ENCODE results near the gene ANKFN1.

The ANKFN1 gene

GRCh38 chr17:56149266-56150036, 3.8 kb upstream of the ANKFN1 start:
- no peak for DNase-seq

DNA sequence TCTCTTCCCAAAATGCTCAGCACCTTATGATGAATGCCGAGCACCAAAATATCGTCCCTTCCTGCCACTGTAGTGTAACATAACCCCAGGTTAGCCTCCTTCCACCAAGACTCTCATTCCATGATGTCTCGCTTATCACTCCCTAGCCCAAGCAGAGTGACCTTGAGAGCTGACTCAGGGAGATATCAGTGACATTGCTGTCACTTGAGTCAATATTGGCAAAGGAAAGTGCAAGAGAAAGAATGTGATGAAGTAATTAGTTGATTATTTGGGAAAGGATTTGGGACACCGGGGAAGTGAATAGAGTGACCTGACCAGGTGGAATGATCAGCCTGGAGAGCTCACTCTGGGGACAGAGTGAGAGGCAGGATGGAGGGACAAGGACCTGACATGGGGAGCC, 2.6 kb upstream of the ANKFN1 start:
- no peak for DNase-seq

DNA sequence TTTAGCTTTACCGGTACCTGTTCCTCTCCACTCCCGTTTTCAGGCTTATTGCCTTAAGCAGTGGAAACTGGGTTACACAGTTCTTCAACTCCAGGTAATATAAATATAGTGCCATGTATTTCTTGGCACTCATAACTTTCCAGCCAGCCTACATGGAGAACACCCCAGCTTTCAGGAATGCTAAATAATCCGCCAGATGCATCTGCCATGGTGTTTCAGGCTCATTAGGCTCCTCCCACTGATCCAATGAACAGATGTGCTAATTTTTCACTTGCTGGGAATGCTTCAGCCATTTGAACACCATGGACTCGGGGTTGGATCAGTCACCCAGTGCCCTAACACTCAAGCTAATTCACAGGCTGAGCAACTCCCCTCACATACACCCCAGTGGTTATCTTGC, 4.6 kb downstream of the ANKFN1 start:
- DNase-seq = no peak

DNA sequence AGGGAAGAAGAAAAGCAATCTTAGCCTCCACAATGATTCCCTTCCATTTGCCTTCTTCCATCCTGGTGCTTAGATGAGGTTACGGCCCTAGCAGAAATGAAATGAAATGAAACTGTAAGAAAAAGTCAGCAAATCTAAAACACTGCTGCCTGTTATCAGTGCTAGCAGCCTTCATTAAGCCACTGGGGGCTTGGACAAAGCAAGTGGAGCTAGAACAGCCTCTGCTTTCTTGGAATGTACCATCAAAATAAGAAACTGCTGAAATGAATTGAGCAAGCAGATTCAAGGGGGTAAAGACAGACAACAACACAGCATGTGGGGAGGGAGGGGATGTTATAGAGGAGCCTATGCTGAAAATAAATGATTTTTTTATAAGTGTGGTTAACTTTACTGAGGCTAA, 5.1 kb downstream of the ANKFN1 start:
- DNase-seq = no peak

GRCh38 chr17:56158915-56159825, 5.9 kb downstream of the ANKFN1 start:
- DNase-seq = peak; percentile 9

DNA sequence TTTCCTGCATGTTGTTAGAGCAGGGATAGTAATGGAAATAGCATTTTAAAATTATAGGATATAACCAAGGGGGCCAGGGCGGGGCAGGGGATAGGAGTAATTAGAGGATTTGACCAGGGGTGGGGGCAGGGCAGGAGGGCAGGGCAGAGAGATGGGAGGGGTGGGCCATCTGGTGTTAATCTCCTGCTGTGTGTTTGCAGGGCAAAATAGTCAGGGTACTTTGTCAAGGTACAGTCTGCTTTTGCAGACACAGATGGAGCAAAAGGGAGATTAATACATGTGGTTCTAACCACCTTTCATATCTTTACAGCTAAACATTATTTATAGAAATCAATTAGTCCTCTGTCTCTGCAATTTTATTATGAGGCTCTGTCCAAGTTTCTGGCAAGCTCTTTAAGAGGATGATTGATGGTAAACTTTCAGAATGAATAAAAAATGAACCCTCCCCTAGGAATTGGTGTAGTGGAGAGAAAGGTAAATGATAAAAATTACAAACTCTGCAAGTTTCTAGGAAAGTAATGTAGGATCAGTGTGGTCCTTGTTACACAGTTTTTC, 6.6 kb downstream of the ANKFN1 start:
- no peak for DNase-seq

GRCh38 chr17:56160422-56160821, 7.1 kb downstream of the ANKFN1 start:
- DNase-seq = no peak

- DNase-seq = no peak
Observed at GRCh38 chr17:56165072-56165641, 11.9 kb downstream of the ANKFN1 start.

- DNase-seq = no peak
Observed at GRCh38 chr17:56167491-56167890, 14.2 kb downstream of the ANKFN1 start.

- DNase-seq = no peak
Observed at GRCh38 chr17:56169621-56170020, 16.3 kb downstream of the ANKFN1 start.

- no peak for DNase-seq
Observed at GRCh38 chr17:56171186-56171959, 18.1 kb downstream of the ANKFN1 start.

- no peak for DNase-seq
Observed at GRCh38 chr17:56172517-56172982, 19.3 kb downstream of the ANKFN1 start.

- DNase-seq = no peak
Observed at GRCh38 chr17:56173026-56173425, 19.8 kb downstream of the ANKFN1 start.

DNA sequence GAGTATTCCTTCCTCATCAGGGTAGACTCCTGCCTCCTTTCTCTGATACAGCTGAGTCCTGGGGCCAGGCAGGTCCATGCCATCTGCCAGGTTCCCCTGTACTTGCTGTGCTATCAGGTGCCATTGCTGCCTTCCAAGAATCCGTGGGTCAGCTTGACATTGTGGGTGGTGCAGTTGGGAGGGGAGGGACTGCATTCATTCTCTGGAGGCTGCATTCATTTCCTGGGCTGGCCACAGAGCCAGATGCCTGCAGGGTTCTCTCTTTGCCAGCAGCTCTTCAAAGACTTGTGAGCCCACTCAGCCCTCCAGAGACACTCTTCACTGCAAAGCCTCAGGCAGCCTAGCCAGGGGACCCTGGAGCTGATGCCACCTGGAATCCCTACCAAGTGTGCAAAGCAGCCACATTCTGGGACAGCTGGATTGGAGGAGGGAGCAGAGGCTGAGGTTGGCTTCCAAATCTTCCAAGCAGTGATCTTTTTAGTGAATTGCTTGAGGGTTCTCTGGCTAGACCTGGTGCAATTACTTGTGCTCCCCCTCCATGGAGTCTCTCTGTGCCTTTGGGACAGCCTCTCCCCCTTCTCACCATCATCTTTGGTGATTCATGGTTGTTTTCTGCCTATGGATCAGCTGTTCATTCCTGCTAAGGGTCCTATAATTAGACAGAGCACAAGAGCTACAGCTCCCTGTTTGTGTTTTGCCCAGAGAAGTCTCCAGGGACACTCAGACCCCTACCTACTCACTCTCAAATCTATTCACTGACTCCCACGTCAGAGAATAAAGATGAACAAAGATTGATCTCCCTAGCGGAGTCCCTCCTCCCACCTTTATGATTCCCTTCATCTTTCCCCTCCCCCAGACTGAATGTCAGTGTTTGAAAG, 20.9 kb downstream of the ANKFN1 start:
- DNase-seq = no peak

DNA sequence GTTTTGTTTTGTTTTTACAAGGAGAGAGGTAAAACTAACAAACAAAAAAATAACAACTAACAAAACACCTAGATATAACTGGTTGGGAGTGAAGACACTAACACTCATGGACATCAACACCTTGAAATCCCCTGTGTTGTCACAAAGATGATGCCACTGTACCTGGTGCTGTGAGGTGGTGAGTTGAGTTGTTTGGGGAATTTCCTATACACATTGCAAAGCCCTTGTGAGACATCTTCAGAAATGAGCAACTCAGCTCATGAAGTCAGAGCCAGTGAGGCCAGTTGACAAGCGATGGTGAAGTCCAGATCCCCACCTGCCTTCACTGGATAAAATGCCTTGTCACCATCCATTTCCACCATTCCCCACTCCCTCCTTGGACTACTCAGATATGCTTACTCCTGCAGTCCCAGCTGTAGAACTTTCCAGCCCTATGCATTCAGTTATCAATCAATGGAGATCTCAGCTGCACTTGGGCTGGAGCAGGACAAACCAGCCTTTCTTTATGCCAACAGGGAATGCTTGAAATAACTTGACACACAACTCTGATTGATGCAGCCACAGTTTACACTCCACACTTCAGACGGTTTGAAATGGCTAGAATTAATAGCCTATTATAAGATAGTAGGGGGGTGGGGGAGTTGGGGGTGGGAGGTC, 22.2 kb downstream of the ANKFN1 start:
- no peak for DNase-seq

- DNase-seq = no peak
Observed at GRCh38 chr17:56176091-56176490, 22.8 kb downstream of the ANKFN1 start.

GRCh38 chr17:56177361-56177760, 24.1 kb downstream of the ANKFN1 start:
- DNase-seq = no peak

DNA sequence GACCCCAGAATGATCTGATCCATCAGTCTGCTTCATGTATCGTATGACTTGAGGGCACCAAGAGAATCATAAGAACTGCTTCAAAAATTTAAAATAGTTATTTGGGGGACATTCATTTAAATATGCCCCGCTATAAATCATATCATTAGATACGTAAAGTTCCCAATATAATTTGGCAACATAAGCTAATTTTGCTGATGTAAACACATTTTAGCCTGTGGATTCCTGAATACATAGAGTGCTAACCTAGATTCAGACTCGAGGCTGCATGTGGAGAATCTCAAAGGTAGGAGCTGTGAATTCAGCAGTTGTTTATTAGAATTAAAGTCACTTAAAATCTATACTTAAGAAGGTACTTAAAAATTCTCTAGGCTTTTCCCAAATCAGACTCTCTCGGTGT, 24.9 kb downstream of the ANKFN1 start:
- DNase-seq = no peak

DNA sequence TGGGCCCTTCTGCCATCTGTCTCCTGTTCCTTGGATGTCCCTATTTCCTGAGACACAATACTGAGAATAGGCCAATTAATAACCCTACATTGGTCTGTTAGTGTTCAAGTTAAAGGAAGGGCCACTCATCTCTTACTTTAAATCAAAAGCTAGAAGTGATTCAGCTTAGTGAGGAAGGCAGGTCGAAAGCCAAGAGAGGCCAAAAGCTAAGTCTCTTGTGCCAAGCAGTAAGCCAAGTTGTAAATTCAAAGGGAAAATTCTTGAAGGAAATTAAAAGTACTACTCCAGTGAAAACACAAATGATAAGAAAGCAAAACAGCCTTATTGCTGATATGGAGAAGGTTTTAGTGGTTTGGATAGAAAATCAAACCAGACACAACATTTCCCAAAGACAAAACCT, 28.8 kb downstream of the ANKFN1 start:
- DNase-seq = no peak

DNA sequence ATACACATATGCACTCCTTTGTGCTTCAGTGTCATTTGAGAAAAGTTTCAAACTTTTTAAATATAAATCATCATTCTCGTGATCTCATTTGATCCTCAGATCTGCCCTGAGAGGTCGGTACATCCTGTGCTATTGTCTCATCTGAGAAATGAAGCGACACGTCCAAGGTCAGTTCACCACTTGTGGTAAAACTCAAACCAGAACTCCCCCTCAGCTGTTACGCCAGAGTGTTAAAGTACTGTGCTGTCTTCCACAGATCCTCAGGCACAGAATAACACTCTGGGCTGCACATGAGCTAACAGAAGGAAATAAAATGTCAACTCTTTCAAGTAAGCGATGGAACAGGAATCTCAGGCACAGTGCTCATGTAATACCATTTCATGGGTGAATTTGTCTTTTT, 31.4 kb downstream of the ANKFN1 start:
- no peak for DNase-seq
